ENCODE measurements around the gene CAMK2B. TPM values are rescaled to one million over a fixed set of nuclear protein-coding genes. Genes with fewer than 3 reads are reported as not detected.
A peak's percentile ranks its signal among the peaks of the same experiment; 100 is the strongest.

Gene CAMK2B
- total and polyA plus RNA-seq, 2 of the 13 experiments (the other 11 are each of a cell fraction or from before 2014, with no cell fraction given) = 0.27 to 0.48 TPM

- in situ Hi-C loops (cut with HindIII; ENCODE audit: extremely low pct_ligation_motif_present, low pct_unique_long_range_greater_than_20kb) (no loop called here), intact Hi-C loops (cut with micrococcal nuclease; ENCODE audit: unreplicated experiment) (no loop called here)
- Histone ChIP-seq H3K9ac (ENCODE audit: insufficient read depth, low read depth, low read length) (no peak overlapping the region), H3K27ac (ENCODE audit: extremely low read length, insufficient read depth, low read length) (no peak overlapping the region), H3K27me3 (ENCODE audit: control insufficient read depth in 1 of 2, insufficient read depth in 2 of 2, low read length in 2 of 2) (peaks cover 9 to 55% of the 10 kb centered on the region in 2 experiments), H3K4me1 (ENCODE audit: insufficient read depth, low read length) (0 out of 2 replicates have a peak, but pooled peaks cover 4% of the 10 kb centered on the region), H3K4me2 (ENCODE audit: low read depth, low read length) (no peak overlapping the region), H3K4me3 (replicated peaks in 1 of 3; ENCODE audit: insufficient read depth in 1 of 3, low read depth in 2 of 3, low read length in 3 of 3) (no peak overlapping the region), H2AFZ (ENCODE audit: low read length) (no peak overlapping the region), H3K36me3 (replicated peaks in 1 of 2; ENCODE audit: control insufficient read depth in 1 of 2, insufficient read depth in 2 of 2, low read length in 2 of 2) (no peaks in the 10 kb centered on the region), H4K20me1 (ENCODE audit: insufficient read depth, low read length) (no peaks in the 10 kb centered on the region), H3K9me3 (ENCODE audit: low read length) (no peaks in the 10 kb centered on the region), H3K79me2 (ENCODE audit: insufficient read depth, low read length) (no peaks in the 10 kb centered on the region)
- ATAC-seq (peak; percentile 20; the same call in 1 of the 3 replicates), DNase-seq (ENCODE audit: low spot score) (no peak), FAIRE-seq (no peak)
- BruUV-seq (replicated peaks) = no TSS peak
- 0% methylated on average over 1 of the region's 23 CpGs for WGBS (ENCODE audit: low lambda C conversion rate)
- CTCF ChIA-PET (ENCODE audit: low intra/inter-chr PET ratio, low total read pairs) = no interaction called here
- POLR2A ChIA-PET = no interaction called here
- 0 out of 2 replicates have a peak, but pooled peaks have one; percentile 3 for TF ChIP-seq CTCF (CRISPR knock-in tag; IDR thresholded peaks at IDR 0.05)
- no peak for TF ChIP-seq NCOA2 (CRISPR knock-in tag; IDR thresholded peaks at IDR 0.05)
- TF ChIP-seq ATRX (CRISPR knock-in tag; IDR thresholded peaks at IDR 0.05; ENCODE audit: borderline replicate concordance) = no peak
- no peak for TF ChIP-seq ZNF598 (CRISPR knock-in tag; IDR thresholded peaks at IDR 0.05; ENCODE audit: borderline replicate concordance)
Observed at GRCh38 chr7:44325811-44326241, 432 bp upstream of the CAMK2B start.

GRCh38 chr7:44324481-44325200 lies 753 bp downstream of the CAMK2B start:
- Histone ChIP-seq H3K4me2 (ENCODE audit: low read depth, low read length) (no peak overlapping the region), H3K36me3 (replicated peaks in 1 of 2; ENCODE audit: control insufficient read depth in 1 of 2, insufficient read depth in 2 of 2, low read length in 2 of 2) (no peaks in the 10 kb centered on the region), H3K4me3 (replicated peaks in 1 of 3; ENCODE audit: insufficient read depth in 1 of 3, low read depth in 2 of 3, low read length in 3 of 3) (no peak overlapping the region), H3K27ac (ENCODE audit: extremely low read length, insufficient read depth, low read length) (no peak overlapping the region), H3K79me2 (ENCODE audit: insufficient read depth, low read length) (no peaks in the 10 kb centered on the region), H4K20me1 (ENCODE audit: insufficient read depth, low read length) (no peaks in the 10 kb centered on the region), H3K4me1 (ENCODE audit: insufficient read depth, low read length) (no peaks in the 10 kb centered on the region), H3K9me3 (ENCODE audit: low read length) (no peaks in the 10 kb centered on the region), H2AFZ (ENCODE audit: low read length) (no peak overlapping the region), H3K9ac (ENCODE audit: insufficient read depth, low read depth, low read length) (no peak overlapping the region), H3K27me3 (ENCODE audit: control insufficient read depth in 1 of 2, insufficient read depth in 2 of 2, low read length in 2 of 2) (peaks cover 10 to 60% of the 10 kb centered on the region in 2 experiments)
- BruUV-seq (replicated peaks) = no TSS peak
- in situ Hi-C loops (cut with HindIII; ENCODE audit: extremely low pct_ligation_motif_present, low pct_unique_long_range_greater_than_20kb) = no loop called here
- DNase-seq (ENCODE audit: low spot score) (no peak), FAIRE-seq (no peak), ATAC-seq (no peak)
- ChIA-PET POLR2A (no interaction called here), CTCF (ENCODE audit: low intra/inter-chr PET ratio, low total read pairs) (no interaction called here)
- WGBS (ENCODE audit: low lambda C conversion rate) = 22% methylated on average over 12 of the region's 61 CpGs
- intact Hi-C loops (cut with micrococcal nuclease; ENCODE audit: unreplicated experiment) = no loop called here
- TF ChIP-seq ATF7-NPFF (CRISPR knock-in tag; IDR thresholded peaks at IDR 0.05; ENCODE audit: low read depth) (no peak), ZNF746 (CRISPR knock-in tag; IDR thresholded peaks at IDR 0.05) (no peak), ZNF232 (CRISPR knock-in tag; IDR thresholded peaks at IDR 0.05; ENCODE audit: borderline replicate concordance) (no peak), EZH2 (conservative IDR thresholded peaks at IDR 0.05; ENCODE audit: low read depth, low read length) (0 out of 2 replicates have a peak, but pooled peaks have one; percentile 46), EED (CRISPR knock-in tag; IDR thresholded peaks at IDR 0.05) (no peak), TRIM22 (IDR thresholded peaks at IDR 0.05) (no peak)
